Lung (tissue), 12 donors: ENCODE data around the gene PLCD1. TPM values are rescaled to one million over a fixed set of nuclear protein-coding genes. Genes with fewer than 3 reads are reported as not detected.
"Not testable (repeated sequence)": the region's sequence is repeated elsewhere in the genome, so short reads cannot be mapped to it uniquely, and the experiment has no call there.

Experiments
- ATAC-seq: fragments of 200-7000 bp; cut with Tn5 transposase; one replicate; pipeline ENCODE4 v1.9.1; 2020; ENCODE audit warnings: moderate number of reproducible peaks; ENCODE audit not compliant: insufficient read depth, low FRiP score
- DNase-seq, 3 donors: peaks; one replicate each; pipeline ENCODE4 v3.0.0-alpha.2; 2013 to 2017
- H3K27ac ChIP-seq, 2 donors: one replicate each; pipeline ENCODE4 v1.5.1; 2013; ENCODE audit warnings: mild to moderate bottlenecking in 2 of 2, moderate library complexity in 2 of 2, control low read depth in 1 of 2, inconsistent platforms in 1 of 2, low read depth in 1 of 2, low read length in 1 of 2
- H3K27me3 ChIP-seq, 3 donors: one replicate each; pipeline ENCODE4 v1.5.1; 2013; ENCODE audit warnings: low read length in 2 of 3; ENCODE audit not compliant: control insufficient read depth in 3 of 3, insufficient read depth in 3 of 3
- H3K36me3 ChIP-seq, 4 donors: one replicate each; pipeline ENCODE4 v1.5.1; 2013; ENCODE audit warnings: low read length in 4 of 4, mild to moderate bottlenecking in 1 of 4, moderate library complexity in 1 of 4; ENCODE audit not compliant: control insufficient read depth in 4 of 4, insufficient read depth in 4 of 4
- H3K4me1 ChIP-seq, 5 donors: one replicate each; pipeline ENCODE4 v1.5.1; 2013; ENCODE audit warnings: low read length in 5 of 5, mild to moderate bottlenecking in 2 of 5, moderate library complexity in 1 of 5; ENCODE audit not compliant: control insufficient read depth in 5 of 5, insufficient read depth in 5 of 5
- H3K4me3 ChIP-seq: one replicate; pipeline ENCODE4 v1.5.1; 2013; ENCODE audit warnings: mild to moderate bottlenecking, control low read depth, moderate library complexity
- H3K9ac ChIP-seq, 2 donors: one replicate each; pipeline ENCODE4 v1.5.1; 2013; ENCODE audit warnings: low read length in 2 of 2, control low read depth in 1 of 2; ENCODE audit not compliant: insufficient read depth in 1 of 2
- H3K9me3 ChIP-seq, 4 donors: one replicate each; pipeline ENCODE4 v1.5.1; 2013; ENCODE audit warnings: low read length in 3 of 4, mild to moderate bottlenecking in 1 of 4, moderate library complexity in 1 of 4; ENCODE audit not compliant: control insufficient read depth in 4 of 4, insufficient read depth in 3 of 4
- WGBS, 2 donors: extraction: QIAGEN DNeasy Blood & Tissue Kit; methylation state at CpG; one replicate each; pipeline ENCODE4 v1.1.7; 2013; 5-methylcytosine and 5-hydroxymethylcytosine counted together
- polyA plus RNA-seq, 2 donors: library from polyadenylated mRNA; stranded (reverse); fragments of 200-250 nt; gene quantifications; one replicate each; pipeline ENCODE4 v1.2.1, GENCODE V29; 2013
- total RNA-seq, 2 donors: library from RNA; depleted of rRNA in 1 of 2; stranded (reverse); fragments of >200 nt in 1 of 2; gene quantifications; one replicate each; pipeline ENCODE4 v1.2.1, GENCODE V29; 2014 to 2021
- TF ChIP-seq, protein P1 (sequence below): IDR thresholded peaks from 2 replicates; pipeline ENCODE4 v1.5.1; 2012; ENCODE audit warnings: mild to moderate bottlenecking; ENCODE audit errors: control extremely low read depth, extremely low read depth
- donor health status: control.
- donor health status: control.
- donor health status: Bipolar disorder and iron deficiency.
- donor health status: healthy.
- donor health status: DM: yes; HTN: yes; CAD: no.

The PLCD1 gene
- total and polyA plus RNA-seq, 4 donors = 16.9 to 55.3 (median 21.3) TPM

DNA sequence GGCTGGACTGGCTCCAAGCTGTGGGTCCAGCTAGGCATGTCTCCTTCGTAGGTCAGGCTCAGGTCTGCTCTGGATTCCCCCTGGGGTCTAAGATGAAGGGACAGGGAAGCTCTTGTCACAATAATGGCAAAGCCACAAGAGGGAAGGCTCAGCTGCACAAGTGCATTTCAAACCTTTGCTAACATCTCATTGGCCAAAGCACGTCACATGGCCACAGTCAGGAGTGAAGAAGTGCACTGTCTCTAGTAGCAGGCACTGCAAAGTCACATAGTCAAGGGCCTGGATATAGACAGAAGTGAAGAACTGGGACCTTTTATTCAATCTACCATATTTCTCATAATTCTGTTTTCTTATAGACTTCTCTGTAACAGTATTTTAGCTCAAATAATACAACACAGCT is 29.7 kb upstream of the PLCD1 start:
- Histone ChIP-seq H3K27me3 (no peaks in the 10 kb centered on the region), H3K36me3 (no peaks in the 10 kb centered on the region), H3K27ac (no peak overlapping the region), H3K4me1 (peaks cover 0 to 7% (median 0%) of the 10 kb centered on the region in 5 donors), H3K9me3 (no peaks in the 10 kb centered on the region), H3K9ac (no peak overlapping the region), H3K4me3 (no peak overlapping the region)
- no peak for ATAC-seq
- no peak for DNase-seq
- WGBS, 2 donors = 89 to 93% methylated on average over 2 of the region's 2 CpGs
- TF ChIP-seq, protein P1, sequence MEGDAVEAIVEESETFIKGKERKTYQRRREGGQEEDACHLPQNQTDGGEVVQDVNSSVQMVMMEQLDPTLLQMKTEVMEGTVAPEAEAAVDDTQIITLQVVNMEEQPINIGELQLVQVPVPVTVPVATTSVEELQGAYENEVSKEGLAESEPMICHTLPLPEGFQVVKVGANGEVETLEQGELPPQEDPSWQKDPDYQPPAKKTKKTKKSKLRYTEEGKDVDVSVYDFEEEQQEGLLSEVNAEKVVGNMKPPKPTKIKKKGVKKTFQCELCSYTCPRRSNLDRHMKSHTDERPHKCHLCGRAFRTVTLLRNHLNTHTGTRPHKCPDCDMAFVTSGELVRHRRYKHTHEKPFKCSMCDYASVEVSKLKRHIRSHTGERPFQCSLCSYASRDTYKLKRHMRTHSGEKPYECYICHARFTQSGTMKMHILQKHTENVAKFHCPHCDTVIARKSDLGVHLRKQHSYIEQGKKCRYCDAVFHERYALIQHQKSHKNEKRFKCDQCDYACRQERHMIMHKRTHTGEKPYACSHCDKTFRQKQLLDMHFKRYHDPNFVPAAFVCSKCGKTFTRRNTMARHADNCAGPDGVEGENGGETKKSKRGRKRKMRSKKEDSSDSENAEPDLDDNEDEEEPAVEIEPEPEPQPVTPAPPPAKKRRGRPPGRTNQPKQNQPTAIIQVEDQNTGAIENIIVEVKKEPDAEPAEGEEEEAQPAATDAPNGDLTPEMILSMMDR = no peak

- no peak overlapping the region for H3K27ac ChIP-seq
Measured at GRCh38 chr3:38054499-38055001, 25.1 kb upstream of the PLCD1 start.

DNA sequence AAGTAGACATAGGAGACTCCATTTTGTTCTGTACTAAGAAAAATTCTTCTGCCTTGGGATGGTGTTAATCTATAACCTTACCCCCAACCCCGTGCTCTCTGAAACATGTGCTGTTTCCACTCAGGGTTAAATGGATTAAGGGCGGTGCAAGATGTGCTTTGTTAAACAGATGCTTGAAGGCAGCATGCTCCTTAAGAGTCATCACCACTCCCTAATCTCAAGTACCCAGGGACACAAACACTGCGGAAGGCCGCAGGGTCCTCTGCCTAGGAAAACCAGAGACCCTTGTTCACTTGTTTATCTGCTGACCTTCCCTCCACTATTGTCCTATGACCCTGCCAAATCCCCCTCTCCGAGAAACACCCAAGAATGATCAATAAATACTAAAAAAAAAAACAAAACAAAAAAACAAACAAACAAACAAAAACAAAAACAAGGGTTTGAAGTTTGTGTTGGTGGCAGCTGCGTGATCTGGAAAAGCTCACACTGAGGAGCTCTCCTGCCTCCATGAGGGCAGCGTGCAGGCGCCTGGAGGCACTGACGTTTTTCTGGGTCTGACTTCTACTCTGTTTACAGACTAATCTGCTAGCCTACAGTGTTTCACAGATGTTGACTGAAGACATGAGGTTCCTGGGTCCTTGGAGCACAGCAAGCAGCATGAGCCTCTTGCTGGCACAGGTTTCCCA is 24.5 kb upstream of the PLCD1 start:
- not testable (repeated sequence) for H3K27me3 ChIP-seq, H3K36me3 ChIP-seq, H3K27ac ChIP-seq, H3K9me3 ChIP-seq, H3K4me3 ChIP-seq, H3K4me1 ChIP-seq, H3K9ac ChIP-seq
- DNase-seq = peak in 1 of 3 donors; percentile 25
- ATAC-seq = peak; percentile 11
- 72 to 85% methylated on average over 7 of the region's 9 CpGs for WGBS, 2 donors

More at GRCh38 chr3:38054499-38055001, 25.1 kb upstream of the PLCD1 start:
- Histone ChIP-seq H3K27me3 (no peaks in the 10 kb centered on the region), H3K9ac (no peak overlapping the region), H3K9me3 (no peaks in the 10 kb centered on the region), H3K4me1 (peaks cover 0 to 7% (median 0%) of the 10 kb centered on the region in 5 donors), H3K4me3 (no peak overlapping the region), H3K36me3 (no peaks in the 10 kb centered on the region)
- 43 to 48% methylated on average over 3 of the region's 3 CpGs for WGBS, 2 donors
- DNase-seq (peak; percentile 24 to 48 (median 40)), ATAC-seq (no peak)
- TF ChIP-seq, protein P1 = no peak

DNA sequence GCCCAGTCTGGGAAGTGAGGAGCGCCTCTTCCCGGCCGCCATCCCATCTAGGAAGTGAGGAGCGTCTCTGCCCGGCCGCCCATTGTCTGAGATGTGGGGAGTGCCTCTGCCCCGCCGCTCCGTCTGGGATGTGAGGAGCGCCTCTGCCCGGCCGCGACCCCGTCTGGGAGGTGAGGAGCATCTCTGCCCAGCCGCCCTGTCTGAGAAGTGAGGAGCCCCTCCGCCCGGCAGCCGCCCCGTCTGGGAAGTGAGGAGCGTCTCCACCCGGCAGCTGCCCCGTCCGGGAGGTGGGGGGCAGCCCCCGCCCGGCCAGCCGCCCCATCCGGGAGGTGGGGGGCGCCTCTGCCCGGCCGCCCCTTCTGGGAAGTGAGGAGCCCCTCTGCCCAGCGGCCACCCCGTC is 23.8 kb upstream of the PLCD1 start:
- H3K4me3 ChIP-seq, ATAC-seq, H3K4me1 ChIP-seq, DNase-seq, H3K27me3 ChIP-seq, H3K9me3 ChIP-seq, H3K27ac ChIP-seq, H3K9ac ChIP-seq, H3K36me3 ChIP-seq: not testable (repeated sequence)
- 91% methylated on average over 11 to 29 of the region's 32 CpGs for WGBS, 2 donors
